Endothelial cell of umbilical vein (primary cell): Measurements from ENCODE around the gene PANX2. TPM values are rescaled to one million over a fixed set of nuclear protein-coding genes. Genes with fewer than 3 reads are reported as not detected.

Experiments used
- BruUV-seq: library from RNA; stranded (reverse); fragments of 400-500 nt; replicated peaks from 2 replicates; lab custom pipeline; 2021; lab: Mats Ljungman, UMichigan
- CTCF ChIA-PET: fragments of 300-600, 350-600 bp; sonication (Branson Sonifier 250); formaldehyde crosslinking; loops from one replicate; lab custom pipeline; 2021; ENCODE audit warnings: antibody characterized with exemption, inconsistent platforms; lab: Charles Lee
- POLR2A ChIA-PET: fragments of 300-600, 350-600 bp; sonication (Branson Sonifier 250); formaldehyde crosslinking; loops from one replicate; lab custom pipeline; 2021; ENCODE audit warnings: antibody characterized with exemption, inconsistent platforms; lab: Charles Lee
- DNase-seq: peaks from one replicate; pipeline ENCODE4 v3.0.0-alpha.2; 2011; ENCODE audit warnings: low read depth, low spot score
- FAIRE-seq: peaks from 2 replicates; lab custom pipeline; 2011; peaks lifted over from hg19 to GRCh38; lab: Jason Lieb, UNC
- H2AFZ ChIP-seq: 2 replicates; pipeline ENCODE4 v1.6.0; 2012; ENCODE audit warnings: low read depth, low read length, control low read depth, inconsistent platforms
- H3K27ac ChIP-seq: 2 replicates; pipeline ENCODE4 v1.5.1; 2011; ENCODE audit warnings: low read depth, mild to moderate bottlenecking, control low read depth, low read length, moderate library complexity; ENCODE audit not compliant: insufficient read depth
- H3K27me3 ChIP-seq, 2 experiments: 2 replicates each; pipeline versions ENCODE4 v1.6.0 to v1.6.1; 2011; ENCODE audit warnings: low read length in 2 of 2, mixed read lengths in 1 of 2; ENCODE audit not compliant: control insufficient read depth in 2 of 2, insufficient read depth in 2 of 2
- H3K36me3 ChIP-seq, 2 experiments: 2 replicates in 1 of 2; 3 replicates in 1 of 2; pipeline ENCODE4 v1.5.1; 2011; ENCODE audit warnings: low read length in 2 of 2, mild to moderate bottlenecking in 1 of 2, moderate library complexity in 1 of 2; ENCODE audit not compliant: control insufficient read depth in 2 of 2, insufficient read depth in 2 of 2; ENCODE audit errors: extremely low read depth in 1 of 2
- H3K4me1 ChIP-seq: 3 replicates; pipeline ENCODE4 v1.5.1; 2011; ENCODE audit warnings: mild to moderate bottlenecking, low read length; ENCODE audit not compliant: control insufficient read depth, insufficient read depth; ENCODE audit errors: extremely low read depth
- H3K4me2 ChIP-seq: 2 replicates; pipeline ENCODE4 v1.6.1; 2011; ENCODE audit warnings: low read length, control low read depth, mixed read lengths; ENCODE audit not compliant: insufficient read depth
- H3K4me3 ChIP-seq, 3 experiments: fragments of 200-600 bp in 1 of 3; sonication (generic), shearing (Covaris generic) in 1 of 3; replicated peaks in 1 of 3; 2 replicates each; pipeline ENCODE4 v1.5.1; 2011 to 2016; ENCODE audit warnings: control low read depth in 3 of 3, low read length in 3 of 3, mild to moderate bottlenecking in 2 of 3, inconsistent platforms in 1 of 3, low read depth in 1 of 3, moderate library complexity in 1 of 3; ENCODE audit not compliant: insufficient read depth in 1 of 3
- H3K79me2 ChIP-seq: 2 replicates; pipeline ENCODE4 v1.6.0; 2012; ENCODE audit warnings: low read length, inconsistent platforms; ENCODE audit not compliant: control insufficient read depth, insufficient read depth
- H3K9ac ChIP-seq: replicated peaks from 2 replicates; pipeline ENCODE3; 2011; ENCODE audit warnings: low read length, control low read depth; ENCODE audit not compliant: insufficient read depth; ENCODE audit errors: extremely low read depth
- H3K9me1 ChIP-seq: replicated peaks from 3 replicates; pipeline ENCODE4 v1.6.0; 2011; ENCODE audit warnings: mild to moderate bottlenecking, low read length; ENCODE audit not compliant: control insufficient read depth, insufficient read depth; ENCODE audit errors: extremely low read depth
- H3K9me3 ChIP-seq: replicated peaks from 2 replicates; pipeline ENCODE4 v1.5.1; 2012; ENCODE audit warnings: low read length, inconsistent platforms; ENCODE audit not compliant: control insufficient read depth, insufficient read depth
- H4K20me1 ChIP-seq: replicated peaks from 2 replicates; pipeline ENCODE3; 2011; ENCODE audit warnings: mild to moderate bottlenecking, low read length; ENCODE audit not compliant: control insufficient read depth, insufficient read depth; ENCODE audit errors: extremely low read depth
- CTCF ChIP-seq, 2 donors: IDR thresholded peaks; 1 replicate in 1 of 2; 2 replicates in 1 of 2; pipeline ENCODE4 v1.5.1; 2011; ENCODE audit warnings: low read length in 2 of 2, mild to moderate bottlenecking in 2 of 2, moderate library complexity in 2 of 2, control low read depth in 1 of 2, inconsistent platforms in 1 of 2, low read depth in 1 of 2; ENCODE audit not compliant: insufficient read depth in 1 of 2; ENCODE audit errors: extremely low read depth in 1 of 2
- FOS ChIP-seq: IDR thresholded peaks from 2 replicates; pipeline ENCODE4 v1.6.1; 2011; ENCODE audit warnings: mild to moderate bottlenecking, low read length, moderate library complexity, borderline replicate concordance; ENCODE audit not compliant: insufficient read depth
- GATA2 ChIP-seq: IDR thresholded peaks from 2 replicates; pipeline ENCODE4 v1.7.0; 2011; ENCODE audit warnings: low read depth, mild to moderate bottlenecking, moderate library complexity, mixed read lengths, low read length; ENCODE audit not compliant: insufficient read length, insufficient read depth
- JUN ChIP-seq: IDR thresholded peaks from 2 replicates; pipeline ENCODE4 v1.6.1; 2011; ENCODE audit warnings: borderline replicate concordance, low read depth; ENCODE audit not compliant: insufficient read length, insufficient read depth
- MAX ChIP-seq: IDR thresholded peaks from 2 replicates; pipeline ENCODE4 v1.6.1; 2011; ENCODE audit not compliant: insufficient read depth, insufficient read length
- MYC ChIP-seq: IDR thresholded peaks from one replicate; pipeline ENCODE4 v1.6.1; 2011; ENCODE audit warnings: mild to moderate bottlenecking, low read depth, low read length
- POLR2A ChIP-seq: IDR thresholded peaks from 2 replicates; pipeline ENCODE4 v1.6.1; 2012; ENCODE audit warnings: low read depth, mild to moderate bottlenecking, control low read depth, low read length
- POLR2AphosphoS5 ChIP-seq: IDR thresholded peaks from 2 replicates; pipeline ENCODE4 v1.6.1; 2012; ENCODE audit warnings: low read depth, mild to moderate bottlenecking, control low read depth, low read length, moderate library complexity; ENCODE audit not compliant: insufficient read depth
- dilution Hi-C: fragments of 300-500 bp; cut with MboI; formaldehyde crosslinking; loops from one replicate; pipeline ENCODE4 v1.15.0; 2019; ENCODE audit warnings: low sequenced_read_pairs; ENCODE audit not compliant: extremely low pct_ligation_motif_present
- intact Hi-C: fragments of 100-400 bp; cut with micrococcal nuclease; formaldehyde crosslinking; loops from one replicate; pipeline ENCODE4 v1.10.0; 2022
- polyA plus RNA-seq, 4 experiments: library from polyadenylated mRNA; depleted of rRNA in 3 of 4; stranded (reverse) in 3 of 4; unstranded in 1 of 4; fragments of >200 nt; gene quantifications; 2 replicates each; pipeline versions ENCODE4 v1.2.1 to v1.2.3, GENCODE V29; 2011 to 2012; ENCODE audit warnings: missing spikeins in 1 of 4
- total RNA-seq: library from RNA; stranded (reverse); gene quantifications from 2 replicates; pipeline ENCODE4 v1.2.3, GENCODE V29; 2021

Gene PANX2
- total and polyA plus RNA-seq, 2 donors (not counting 3 experiments of a cell fraction or from before 2014, with no cell fraction given): 2.5 to 5.1 TPM

- Histone ChIP-seq H3K4me2 (peak overlapping the region; percentile 51), H3K36me3 (peaks cover 0 to 1% of the 10 kb centered on the region in 2 experiments), H3K4me3 (peak overlapping the region; percentile 41 to 77 (median 42)), H3K9me3 (no peaks in the 10 kb centered on the region), H3K9ac (peak overlapping the region; percentile 45), H3K4me1 (peaks cover 40% of the 10 kb centered on the region), H3K27ac (no peak overlapping the region), H3K9me1 (no peaks in the 10 kb centered on the region), H3K79me2 (peaks cover 53% of the 10 kb centered on the region), H4K20me1 (no peaks in the 10 kb centered on the region), H3K27me3 (no peaks in the 10 kb centered on the region), H2AFZ (no peak overlapping the region)
- BruUV-seq: no TSS peak
- POLR2A ChIA-PET: no interaction called here
- dilution Hi-C loops: no loop called here
- TF ChIP-seq FOS (no peak), JUN (no peak), MYC (no peak)
- CTCF ChIA-PET: interaction anchor here (0.8 to 1.1 kb wide), 4 partner anchors 9 to 22 kb away, joined by 3 read pairs; no protein-coding TSS in a partner anchor
- intact Hi-C loops: loop anchor here (2.0 kb wide), 1 partner anchor 14 kb away; the partner anchor contains the start of gene SELENOO
- FAIRE-seq (peak; percentile 44), DNase-seq (no peak)
These were observed 16.4 kb downstream of the PANX2 start for GRCh38 chr22:50186761-50187523.

GRCh38 chr22:50188356-50188755 is 17.8 kb downstream of the PANX2 start:
- Histone ChIP-seq H3K4me1 (peaks cover 40% of the 10 kb centered on the region), H3K79me2 (peaks cover 67% of the 10 kb centered on the region), H3K27ac (no peak overlapping the region), H2AFZ (no peak overlapping the region), H3K36me3 (peaks cover 0 to 4% of the 10 kb centered on the region in 2 experiments), H3K4me2 (no peak overlapping the region), H3K4me3 (no peak overlapping the region), H3K9me1 (no peaks in the 10 kb centered on the region), H3K27me3 (no peaks in the 10 kb centered on the region), H3K9ac (no peak overlapping the region), H3K9me3 (no peaks in the 10 kb centered on the region), H4K20me1 (no peaks in the 10 kb centered on the region)
- POLR2A ChIA-PET: no interaction called here
- dilution Hi-C loops (no loop called here), intact Hi-C loops (no loop called here)
- no peak for DNase-seq
- no peak for FAIRE-seq
- BruUV-seq: no TSS peak
- CTCF ChIA-PET: no interaction called here
- TF ChIP-seq JUN (no peak), CTCF (IDR thresholded peaks at IDR 0.05; ENCODE audit: extremely low read depth in 1 of 2, insufficient read depth in 1 of 2, low read depth in 1 of 2, low read length in 2 of 2) (no peak), FOS (no peak), POLR2AphosphoS5 (no peak), MYC (no peak), POLR2A (no peak), MAX (no peak), GATA2 (no peak)
